Kidney (tissue), 14 donors: ENCODE data around the gene BAIAP3. TPM values are rescaled to one million over a fixed set of nuclear protein-coding genes. Genes with fewer than 3 reads are reported as not detected.

ENCODE experiments used
- DNase-seq, 5 donors: peaks; one replicate each; pipeline ENCODE4 v3.0.0-alpha.2; 2013 to 2020
- FAIRE-seq: peaks from 2 replicates; lab custom pipeline; 2012; peaks lifted over from hg19 to GRCh38; lab: Jason Lieb, UNC
- H3K27ac ChIP-seq, 2 donors: one replicate each; pipeline ENCODE4 v1.7.0; 2013; ENCODE audit warnings: low read depth in 2 of 2, low read length in 2 of 2, inconsistent platforms in 1 of 2
- H3K27me3 ChIP-seq: one replicate; pipeline ENCODE4 v1.7.1; 2013; ENCODE audit warnings: low read length, inconsistent platforms; ENCODE audit not compliant: control insufficient read depth, insufficient read depth
- H3K36me3 ChIP-seq, 3 donors: one replicate each; pipeline versions ENCODE4 v1.7.0 to v1.7.1; 2013; ENCODE audit warnings: low read length in 3 of 3, control low read depth in 1 of 3, inconsistent platforms in 1 of 3; ENCODE audit not compliant: insufficient read depth in 3 of 3, control insufficient read depth in 2 of 3
- H3K4me1 ChIP-seq, 3 donors: one replicate each; pipeline versions ENCODE4 v1.7.0 to v1.7.1; 2013; ENCODE audit warnings: low read length in 3 of 3, inconsistent platforms in 1 of 3, low read depth in 1 of 3; ENCODE audit not compliant: control insufficient read depth in 2 of 3, insufficient read depth in 2 of 3
- H3K4me3 ChIP-seq, 3 donors: one replicate each; pipeline versions ENCODE4 v1.7.0 to v1.8.1; 2013; ENCODE audit warnings: low read length in 3 of 3, control low read depth in 1 of 3, inconsistent platforms in 1 of 3
- H3K9ac ChIP-seq, 3 donors: one replicate each; pipeline versions ENCODE4 v1.7.0 to v1.7.1; 2013; ENCODE audit warnings: low read length in 3 of 3, control low read depth in 1 of 3, inconsistent platforms in 1 of 3
- H3K9me3 ChIP-seq, 3 donors: one replicate each; pipeline versions ENCODE4 v1.7.0 to v1.7.1; 2013; ENCODE audit warnings: low read length in 3 of 3, control low read depth in 1 of 3, inconsistent platforms in 1 of 3; ENCODE audit not compliant: control insufficient read depth in 2 of 3, insufficient read depth in 1 of 3
- CTCF ChIP-seq: IDR thresholded peaks from 3 replicates; pipeline ENCODE4 v1.5.1; 2012; ENCODE audit warnings: mild to moderate bottlenecking, moderate library complexity, borderline replicate concordance; ENCODE audit not compliant: insufficient read depth; ENCODE audit errors: extremely low read depth
- intact Hi-C: fragments of 100-400 bp; cut with DNase I; formaldehyde crosslinking; loops from one replicate; pipeline ENCODE4 v1.11.1; 2022
- polyA plus RNA-seq: library from polyadenylated mRNA; stranded (reverse); fragments of 350-450 nt; fragmentation: Illumina TruSeq; extraction: RNeasy Lipid Tissue Mini Kit (QIAGEN cat#74804); gene quantifications from one replicate; pipeline ENCODE4 v1.2.3, GENCODE V29; 2014; ENCODE audit warnings: low read depth, low replicate concordance; ENCODE audit not compliant: insufficient read depth
- total RNA-seq: library from RNA; stranded (reverse); fragmentation: NEBNext Ultra II Directional; extraction: Animal tissue kit (Norgen Biotek cat#: 25700); gene quantifications from one replicate; pipeline ENCODE4 v1.2.1, GENCODE V29; 2021
- donor health status: control.
- donor health status: control.
- donor health status: control.
- donor health status: control.
- donor health status: control.
- donor health status: DM: yes; HTN: yes; CAD: no.
- donor health status: Normal renal cell carcinoma (clear cell type).

The BAIAP3 gene
- total and polyA plus RNA-seq, 2 donors from 2014 or later: 8.0 to 8.2 TPM

GRCh38 chr16:1348441-1348840 lies 15.0 kb downstream of the BAIAP3 start:
- intact Hi-C loops: no loop called here
- Histone ChIP-seq H3K27me3 (no peaks in the 10 kb centered on the region), H3K4me1 (peaks cover 0 to 19% (median 2%) of the 10 kb centered on the region in 3 donors), H3K36me3 (peaks cover 0 to 8% (median 2%) of the 10 kb centered on the region in 3 donors), H3K9ac (no peak overlapping the region), H3K27ac (no peak overlapping the region), H3K4me3 (no peak overlapping the region), H3K9me3 (no peaks in the 10 kb centered on the region)
- no peak for DNase-seq
- FAIRE-seq: no peak
- TF ChIP-seq CTCF: no peak

DNA sequence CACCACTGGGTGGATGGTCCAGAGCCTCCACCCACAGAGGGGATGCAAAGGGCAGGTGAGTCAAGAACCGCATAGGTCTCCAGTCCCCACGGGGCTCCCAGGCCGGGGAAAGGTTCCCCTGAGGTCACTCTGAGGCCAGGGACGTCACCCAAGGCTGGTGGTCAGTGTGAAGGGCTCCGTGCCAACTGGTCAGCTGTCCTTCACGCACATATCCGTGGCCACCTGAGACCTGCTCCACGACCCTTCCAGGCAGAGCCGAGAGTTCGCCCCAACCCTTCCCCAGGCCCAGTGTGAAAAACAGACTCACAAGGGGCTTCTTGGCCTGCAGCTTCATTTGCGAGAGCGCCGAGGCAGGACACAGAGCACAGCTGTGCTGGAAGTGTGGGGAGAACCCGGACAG lies 15.5 kb downstream of the BAIAP3 start:
- intact Hi-C loops: no loop called here
- no peak for DNase-seq

DNA sequence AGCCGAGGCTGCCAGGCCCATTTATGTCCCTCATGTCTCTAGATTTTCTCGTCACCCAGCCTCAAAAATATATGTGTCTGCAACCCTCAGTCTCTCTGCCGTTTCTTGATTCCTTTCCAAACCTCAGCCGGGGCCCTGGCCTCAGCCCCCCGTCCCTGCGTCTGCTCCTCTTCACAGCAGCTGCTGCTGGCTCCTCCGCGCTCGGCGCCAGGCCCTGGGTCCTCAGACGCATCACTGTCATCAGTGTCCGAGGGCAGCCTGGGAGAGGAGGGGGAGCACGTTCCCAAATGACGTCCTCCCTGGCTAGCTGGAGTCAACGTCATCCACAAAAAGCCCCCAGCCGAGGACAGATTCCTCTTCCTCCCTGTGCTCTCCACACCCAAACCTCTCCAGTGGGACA lies 15.9 kb downstream of the BAIAP3 start:
- no peak overlapping the region for H3K27ac ChIP-seq
- DNase-seq: no peak
- intact Hi-C loops: no loop called here
- no peak for FAIRE-seq
- no peak overlapping the region for H3K4me3 ChIP-seq
- H3K9me3 ChIP-seq: no peaks in the 10 kb centered on the region
- H3K36me3 ChIP-seq: peaks cover 0 to 8% (median 2%) of the 10 kb centered on the region in 3 donors
- no peak overlapping the region for H3K9ac ChIP-seq
- TF ChIP-seq CTCF: no peak
- no peaks in the 10 kb centered on the region for H3K27me3 ChIP-seq
- H3K4me1 ChIP-seq: peaks cover 0 to 17% (median 2%) of the 10 kb centered on the region in 3 donors

More for the DNA sequence above, 15.5 kb downstream of the BAIAP3 start:
- H3K9ac ChIP-seq: no peak overlapping the region
- no peak overlapping the region for H3K4me3 ChIP-seq
- H3K4me1 ChIP-seq: peaks cover 0 to 17% (median 2%) of the 10 kb centered on the region in 3 donors
- peaks cover 0 to 8% (median 2%) of the 10 kb centered on the region in 3 donors for H3K36me3 ChIP-seq
- H3K27ac ChIP-seq: no peak overlapping the region
- H3K9me3 ChIP-seq: no peaks in the 10 kb centered on the region
- no peak for TF ChIP-seq CTCF
- no peak for FAIRE-seq
- H3K27me3 ChIP-seq: no peaks in the 10 kb centered on the region

DNA sequence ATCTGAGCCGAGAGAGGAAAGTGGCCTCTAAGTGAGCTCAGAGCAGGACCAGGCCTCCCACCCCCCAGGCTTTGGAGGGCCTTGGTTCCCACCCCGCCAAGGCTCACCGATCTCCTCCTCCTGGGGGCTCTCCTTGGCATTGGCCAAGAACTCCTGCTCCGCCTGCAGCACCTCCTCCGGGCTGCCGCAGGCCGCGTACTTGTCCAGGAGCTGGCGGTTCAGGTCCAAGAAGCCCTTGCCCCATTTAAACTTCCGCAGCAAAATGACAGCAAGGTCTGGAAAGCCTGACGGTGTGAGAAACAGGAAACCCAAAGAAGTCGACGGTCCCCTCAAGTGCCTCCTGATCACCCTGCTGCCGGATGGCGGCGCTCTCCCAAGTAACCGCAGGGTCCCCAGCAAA lies 16.5 kb downstream of the BAIAP3 start:
- DNase-seq (no peak), FAIRE-seq (no peak)
- no peak overlapping the region for H3K27ac ChIP-seq
- TF ChIP-seq CTCF: no peak
- peaks cover 0 to 8% (median 2%) of the 10 kb centered on the region in 3 donors for H3K36me3 ChIP-seq
- no peaks in the 10 kb centered on the region for H3K9me3 ChIP-seq
- H3K27me3 ChIP-seq: no peaks in the 10 kb centered on the region
- H3K4me3 ChIP-seq: no peak overlapping the region
- peaks cover 0 to 17% (median 2%) of the 10 kb centered on the region in 3 donors for H3K4me1 ChIP-seq
- intact Hi-C loops: no loop called here
- H3K9ac ChIP-seq: no peak overlapping the region
